Activated naive CD8-positive, alpha-beta T cell treated with anti-CD3 and anti-CD28 coated beads, Interleukin-2, amount 50 U/mL, for 24 hours (primary cell): ENCODE results near the gene GSTO1.

Source experiments
- ATAC-seq: fragments of 150-1000 bp; cut with Tn5 transposase; one replicate; pipeline ENCODE4 v1.10.0; 2021
- DNase-seq: peaks from one replicate; pipeline ENCODE4 v3.0.0; 2021
- H3K27ac Mint-ChIP-seq: one replicate; pipeline ENCODE4 v1.8.0; 2021; ENCODE audit warnings: mild to moderate bottlenecking, mixed read lengths
- H3K27me3 Mint-ChIP-seq: one replicate; pipeline ENCODE4 v1.8.0; 2021; ENCODE audit warnings: mixed read lengths
- H3K36me3 Mint-ChIP-seq: one replicate; pipeline ENCODE4 v1.8.0; 2021; ENCODE audit warnings: low read depth, mixed read lengths
- H3K4me1 Mint-ChIP-seq: one replicate; pipeline ENCODE4 v1.8.0; 2021; ENCODE audit warnings: mixed read lengths
- H3K4me3 Mint-ChIP-seq: one replicate; pipeline ENCODE4 v1.8.0; 2021; ENCODE audit warnings: mild to moderate bottlenecking, moderate library complexity, mixed read lengths
- H3K9me3 Mint-ChIP-seq: one replicate; pipeline ENCODE4 v1.8.0; 2021; ENCODE audit warnings: mixed read lengths

The GSTO1 gene

DNA sequence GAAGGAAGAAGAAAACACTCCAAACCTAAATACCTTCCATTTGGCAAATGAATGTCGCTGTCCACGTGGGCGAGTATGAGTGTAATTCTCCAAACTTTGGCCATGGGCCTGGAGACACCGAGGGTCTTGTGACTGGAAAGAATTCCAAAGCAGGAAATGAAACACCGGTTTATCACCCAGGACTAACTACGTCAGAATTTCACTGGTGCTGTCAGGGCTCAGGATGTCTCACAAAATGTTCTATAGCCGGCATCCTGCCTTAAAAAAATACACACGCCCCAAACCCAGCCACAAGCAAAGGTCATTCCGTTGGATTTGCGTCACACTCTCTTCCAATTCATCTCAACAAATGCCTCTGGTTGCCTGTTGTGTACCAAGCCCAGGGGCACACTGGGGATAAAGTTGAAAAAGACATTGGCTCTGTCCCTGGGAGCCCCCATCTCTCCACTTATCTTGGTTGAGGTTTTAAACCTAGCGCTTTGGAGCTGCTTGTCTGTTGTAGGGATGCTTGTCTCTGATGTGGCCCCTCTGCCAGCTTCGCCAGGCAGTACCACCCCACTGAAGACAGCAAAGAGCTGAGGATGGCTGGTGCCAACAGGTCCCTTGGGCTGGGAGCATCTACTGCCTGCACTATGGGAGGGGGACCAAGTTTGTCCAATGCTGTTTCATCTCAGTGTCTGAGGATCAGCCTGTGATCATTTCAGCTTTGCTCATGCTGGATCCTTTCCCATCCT, 45.5 kb downstream of the GSTO1 start:
- peaks cover 13% of the 10 kb centered on the region for H3K9me3 Mint-ChIP-seq
- H3K36me3 Mint-ChIP-seq, result peaks cover 7% of the 10 kb centered on the region
- peak overlapping the region; percentile 28 for H3K4me3 Mint-ChIP-seq
- no peaks in the 10 kb centered on the region for H3K27me3 Mint-ChIP-seq
- no peak for DNase-seq
- ATAC-seq, result peak; percentile 41
- peaks cover 41% of the 10 kb centered on the region for H3K4me1 Mint-ChIP-seq
- H3K27ac Mint-ChIP-seq, result peak overlapping the region; percentile 81

DNA sequence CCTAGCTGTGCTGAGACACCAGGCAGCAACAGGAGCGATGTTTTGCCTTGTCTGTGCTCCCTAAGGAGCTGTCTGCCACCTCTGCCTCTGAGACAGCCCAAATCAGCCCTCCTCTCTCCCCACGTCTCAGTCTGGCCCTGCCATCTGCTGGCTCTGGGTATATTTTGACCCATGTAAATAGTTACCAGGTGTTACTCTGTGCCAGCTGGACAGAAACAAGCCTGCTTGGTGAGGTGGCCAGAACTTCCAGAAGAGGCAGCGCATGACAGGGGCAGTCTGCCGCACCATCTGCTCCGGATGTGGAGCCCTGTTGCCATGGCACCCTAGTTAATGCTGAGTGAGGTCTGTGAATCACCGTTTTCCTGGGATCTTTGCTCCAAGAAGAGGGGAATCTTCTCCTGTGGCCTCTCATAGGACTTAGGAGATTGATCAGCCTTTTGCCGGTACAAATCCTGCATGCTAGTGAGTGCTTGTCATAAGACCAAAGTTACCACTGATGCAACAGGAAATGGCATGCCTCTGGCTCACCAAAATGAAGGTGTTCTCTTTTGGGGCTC, 46.1 kb downstream of the GSTO1 start:
- no peak for DNase-seq
- Mint-ChIP-seq H3K4me3 (no peak overlapping the region), H3K9me3 (peaks cover 13% of the 10 kb centered on the region), H3K36me3 (peaks cover 7% of the 10 kb centered on the region), H3K27me3 (no peaks in the 10 kb centered on the region), H3K27ac (peak overlapping the region; percentile 81), H3K4me1 (peaks cover 45% of the 10 kb centered on the region)
- peak; percentile 33 for ATAC-seq

DNA sequence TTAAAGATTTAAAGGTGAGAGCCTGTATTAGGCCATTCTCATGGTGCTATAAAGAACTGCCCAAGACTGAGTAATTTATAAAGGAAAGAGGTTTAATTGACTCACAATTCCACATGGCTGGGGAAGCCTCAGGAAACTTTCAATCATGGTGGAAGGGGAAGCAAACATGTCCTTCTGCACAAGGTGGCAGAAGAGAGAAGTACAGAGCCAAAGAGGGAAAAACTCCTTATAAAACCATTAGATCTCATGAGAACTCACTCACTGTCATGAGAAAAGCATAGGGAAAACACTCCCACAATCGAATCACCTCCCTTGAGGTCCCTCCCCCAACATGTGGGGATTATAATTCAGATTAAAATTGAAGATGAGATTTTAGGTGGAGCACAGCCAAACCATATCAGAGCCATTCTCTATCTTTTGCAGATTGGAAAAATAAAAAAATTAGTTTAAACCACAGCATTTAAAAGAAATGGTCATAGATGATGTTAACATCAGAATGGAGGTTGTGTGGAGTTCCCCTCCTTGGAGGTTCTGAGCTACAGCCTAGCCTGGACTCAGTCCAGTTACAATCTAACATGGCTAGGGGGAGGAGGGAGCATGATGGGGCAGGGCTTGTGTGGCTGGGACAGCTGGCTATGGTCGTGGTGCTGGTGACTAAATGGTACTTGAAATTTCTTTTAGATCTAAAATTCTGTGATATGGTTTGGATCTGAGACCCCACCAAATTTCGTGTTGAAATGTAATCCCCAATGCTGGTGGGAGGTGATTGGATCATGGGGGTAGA, 47.4 kb downstream of the GSTO1 start:
- Mint-ChIP-seq H3K4me3 (no peak overlapping the region), H3K27ac (no peak overlapping the region), H3K36me3 (peaks cover 7% of the 10 kb centered on the region), H3K4me1 (peaks cover 55% of the 10 kb centered on the region), H3K27me3 (peaks cover 4% of the 10 kb centered on the region), H3K9me3 (peaks cover 13% of the 10 kb centered on the region)
- ATAC-seq, result no peak
- no peak for DNase-seq

DNA sequence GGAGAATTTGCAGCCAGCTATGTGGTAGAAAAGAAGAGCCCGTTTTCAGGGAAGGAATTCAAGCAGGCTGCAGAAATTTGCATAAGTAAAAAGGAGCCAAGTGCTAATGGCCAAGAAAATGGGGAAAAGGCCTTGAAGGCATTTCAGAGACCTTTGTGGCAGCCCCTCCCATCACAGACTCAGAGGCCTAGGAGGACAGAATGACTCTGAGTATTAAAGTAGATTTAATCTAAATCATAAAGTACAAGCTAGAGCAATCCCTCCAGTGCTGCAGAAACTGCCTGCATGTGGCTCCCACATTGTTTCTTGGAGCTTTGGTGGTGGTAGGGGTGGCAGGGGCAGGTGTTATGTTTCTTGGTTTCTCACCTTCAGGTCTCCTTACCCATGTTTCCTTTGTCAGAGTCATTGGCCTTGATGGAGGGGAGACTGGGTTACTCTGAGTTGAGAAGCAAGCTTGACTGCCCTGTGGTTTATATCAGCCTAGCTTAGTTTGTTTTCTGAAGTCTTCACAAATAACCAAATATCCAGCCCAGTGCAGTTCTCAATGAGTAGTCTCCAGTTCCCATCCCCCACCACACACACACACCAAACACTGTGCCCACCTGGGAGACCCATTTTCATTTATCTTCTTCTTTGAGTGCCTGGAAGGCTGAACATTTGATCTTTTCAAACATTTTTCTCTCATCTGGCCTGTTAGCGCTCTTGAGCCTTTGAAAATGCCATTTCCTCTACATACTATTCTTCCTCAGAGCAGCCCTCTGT, 49.1 kb downstream of the GSTO1 start:
- H3K4me3 Mint-ChIP-seq, result no peak overlapping the region
- no peak overlapping the region for H3K27ac Mint-ChIP-seq
- no peak for ATAC-seq
- H3K36me3 Mint-ChIP-seq, result peaks cover 7% of the 10 kb centered on the region
- DNase-seq, result no peak
- H3K27me3 Mint-ChIP-seq, result peaks cover 4% of the 10 kb centered on the region
- peaks cover 72% of the 10 kb centered on the region for H3K4me1 Mint-ChIP-seq
- peaks cover 13% of the 10 kb centered on the region for H3K9me3 Mint-ChIP-seq

DNA sequence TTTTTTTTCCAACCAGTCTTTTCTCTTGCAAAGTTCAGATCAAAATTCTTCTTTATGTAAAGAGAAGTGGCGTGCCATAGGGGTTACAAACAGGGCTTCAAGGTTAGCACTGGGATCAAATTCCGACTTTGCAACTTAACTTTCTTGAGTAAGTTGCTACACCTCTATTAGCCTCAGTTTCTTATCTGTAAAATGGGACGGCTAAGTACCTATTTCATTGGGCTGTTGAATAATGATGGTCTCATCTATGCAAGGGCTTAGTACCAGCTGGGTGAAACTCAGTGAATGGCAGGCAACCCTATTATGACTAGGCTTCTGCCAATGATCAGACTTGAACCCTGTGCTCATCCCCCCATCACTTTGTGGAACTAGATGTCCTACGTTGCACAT, 49.7 kb downstream of the GSTO1 start:
- H3K4me3 Mint-ChIP-seq, result no peak overlapping the region
- ATAC-seq (no peak), DNase-seq (no peak)
- H3K9me3 Mint-ChIP-seq, result peaks cover 13% of the 10 kb centered on the region
- H3K36me3 Mint-ChIP-seq, result peaks cover 7% of the 10 kb centered on the region
- H3K4me1 Mint-ChIP-seq, result peaks cover 73% of the 10 kb centered on the region
- peaks cover 4% of the 10 kb centered on the region for H3K27me3 Mint-ChIP-seq
- H3K27ac Mint-ChIP-seq, result no peak overlapping the region

DNA sequence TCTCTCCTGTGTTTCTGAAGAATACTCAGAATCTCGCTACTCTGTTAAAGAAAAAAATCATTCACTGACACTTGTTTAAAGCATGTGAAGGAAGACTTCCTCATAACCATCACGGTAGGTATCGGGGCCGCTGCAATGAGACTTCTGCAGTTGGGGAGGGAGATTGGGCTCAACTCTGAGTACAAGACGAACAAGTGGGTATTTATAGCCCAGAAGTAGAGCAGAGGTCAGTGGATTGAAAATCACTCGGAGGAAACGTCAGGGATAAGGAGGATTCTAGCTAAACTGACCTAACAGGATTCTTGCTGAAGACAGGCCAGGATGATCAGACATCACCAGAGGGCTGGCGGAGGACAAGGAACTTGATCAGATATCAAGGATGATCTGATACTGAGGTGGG, 50.2 kb downstream of the GSTO1 start:
- DNase-seq, result no peak
- ATAC-seq, result no peak
- Mint-ChIP-seq H3K9me3 (peaks cover 13% of the 10 kb centered on the region), H3K36me3 (peaks cover 12% of the 10 kb centered on the region), H3K27ac (no peak overlapping the region), H3K4me1 (peaks cover 75% of the 10 kb centered on the region), H3K4me3 (no peak overlapping the region), H3K27me3 (peaks cover 4% of the 10 kb centered on the region)

DNA sequence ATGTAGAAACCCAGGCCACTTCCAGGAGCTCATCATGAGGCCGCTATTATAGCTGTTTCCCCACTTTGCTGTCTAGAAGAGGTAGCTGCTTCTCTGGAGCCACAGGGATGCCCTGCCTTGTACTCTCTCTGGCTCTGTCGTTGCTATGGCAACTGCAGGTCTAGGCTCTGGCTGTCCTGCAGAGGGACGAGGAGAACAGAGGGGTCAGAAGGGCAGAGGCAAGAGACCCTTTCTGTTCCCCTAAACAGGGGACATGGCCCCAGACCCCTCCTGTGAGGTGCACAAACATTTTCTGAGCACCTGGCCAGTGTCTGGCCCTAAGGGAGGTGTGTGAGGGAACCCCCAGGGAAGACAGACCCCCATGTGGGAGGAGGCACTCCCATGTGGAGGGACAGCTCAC, 52.2 kb downstream of the GSTO1 start:
- peaks cover 9% of the 10 kb centered on the region for H3K9me3 Mint-ChIP-seq
- H3K4me3 Mint-ChIP-seq, result no peak overlapping the region
- no peak overlapping the region for H3K27ac Mint-ChIP-seq
- H3K36me3 Mint-ChIP-seq, result peaks cover 24% of the 10 kb centered on the region
- ATAC-seq (no peak), DNase-seq (no peak)
- H3K27me3 Mint-ChIP-seq, result peaks cover 4% of the 10 kb centered on the region
- peaks cover 64% of the 10 kb centered on the region for H3K4me1 Mint-ChIP-seq

DNA sequence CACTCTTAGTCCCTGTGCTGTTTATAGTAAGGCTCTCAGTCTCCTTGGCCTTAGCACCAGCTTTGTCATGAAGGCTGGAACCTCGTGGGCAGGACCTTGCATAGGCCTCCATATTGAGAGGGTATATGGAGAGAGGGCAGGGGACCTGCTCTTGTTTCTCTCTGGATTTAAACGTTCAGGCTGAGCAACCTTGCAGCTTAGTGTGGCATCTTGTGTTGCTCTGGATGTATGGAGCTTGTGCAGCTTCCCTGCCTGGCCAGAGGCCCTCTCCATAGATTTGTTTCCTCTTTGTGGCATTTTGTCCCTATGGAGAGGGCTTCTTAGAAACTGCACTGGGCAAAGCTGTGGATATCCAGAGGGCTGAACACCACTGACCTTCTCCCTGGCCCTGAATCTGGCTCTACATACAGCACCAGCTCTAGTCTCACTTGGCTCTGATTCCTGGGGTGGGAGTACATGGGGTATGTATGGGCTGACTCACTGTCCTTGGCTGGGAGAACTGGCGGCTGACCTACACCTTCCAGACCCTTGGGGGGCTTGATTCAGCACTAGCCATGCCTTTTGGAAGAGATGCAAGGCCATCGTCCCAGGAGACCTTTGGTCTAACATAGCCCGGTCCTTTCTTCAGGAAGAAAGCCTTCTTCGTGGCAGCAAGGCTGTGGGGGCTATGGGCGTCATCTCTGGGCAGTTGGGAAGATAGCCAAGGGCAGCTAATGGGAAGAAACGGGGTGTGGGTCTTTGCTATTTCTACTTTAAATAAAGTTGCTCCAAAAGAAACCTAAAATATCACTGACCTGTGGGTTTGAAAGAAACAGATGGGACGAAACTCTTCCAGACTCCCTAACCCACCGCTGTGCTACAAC, 53.1 kb downstream of the GSTO1 start:
- peaks cover 28% of the 10 kb centered on the region for H3K36me3 Mint-ChIP-seq
- peak overlapping the region; percentile 39 for H3K4me3 Mint-ChIP-seq
- H3K9me3 Mint-ChIP-seq, result peaks cover 4% of the 10 kb centered on the region
- peak overlapping the region; percentile 88 for H3K27ac Mint-ChIP-seq
- H3K4me1 Mint-ChIP-seq, result peaks cover 63% of the 10 kb centered on the region
- ATAC-seq (no peak), DNase-seq (no peak)
- peaks cover 4% of the 10 kb centered on the region for H3K27me3 Mint-ChIP-seq

DNA sequence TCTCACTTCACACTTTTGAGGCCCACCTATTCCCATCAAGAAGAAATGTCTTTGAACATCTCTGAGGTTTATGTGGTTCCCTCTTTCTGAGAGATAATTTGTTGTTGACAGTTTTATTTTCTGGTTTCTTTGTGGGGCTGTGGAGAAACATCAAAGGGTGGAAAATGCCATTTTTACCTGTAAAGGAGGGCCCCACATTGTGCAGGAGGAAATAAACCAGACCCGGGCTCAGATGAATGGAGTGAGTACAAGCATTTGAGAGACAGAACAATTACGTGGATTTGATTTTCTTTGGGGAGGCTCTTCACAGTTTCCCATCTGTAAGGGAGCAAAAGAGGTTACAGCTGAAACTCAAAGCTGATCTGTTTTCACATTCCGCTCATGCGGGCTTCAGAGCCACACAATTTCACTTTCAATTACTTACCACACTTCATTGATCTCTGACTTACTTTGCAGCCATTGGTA, 53.8 kb downstream of the GSTO1 start:
- Mint-ChIP-seq H3K27ac (peak overlapping the region; percentile 88), H3K9me3 (no peaks in the 10 kb centered on the region), H3K4me3 (peak overlapping the region; percentile 39), H3K36me3 (peaks cover 28% of the 10 kb centered on the region), H3K27me3 (peaks cover 4% of the 10 kb centered on the region), H3K4me1 (peaks cover 65% of the 10 kb centered on the region)
- ATAC-seq (peak; percentile 78), DNase-seq (no peak)

DNA sequence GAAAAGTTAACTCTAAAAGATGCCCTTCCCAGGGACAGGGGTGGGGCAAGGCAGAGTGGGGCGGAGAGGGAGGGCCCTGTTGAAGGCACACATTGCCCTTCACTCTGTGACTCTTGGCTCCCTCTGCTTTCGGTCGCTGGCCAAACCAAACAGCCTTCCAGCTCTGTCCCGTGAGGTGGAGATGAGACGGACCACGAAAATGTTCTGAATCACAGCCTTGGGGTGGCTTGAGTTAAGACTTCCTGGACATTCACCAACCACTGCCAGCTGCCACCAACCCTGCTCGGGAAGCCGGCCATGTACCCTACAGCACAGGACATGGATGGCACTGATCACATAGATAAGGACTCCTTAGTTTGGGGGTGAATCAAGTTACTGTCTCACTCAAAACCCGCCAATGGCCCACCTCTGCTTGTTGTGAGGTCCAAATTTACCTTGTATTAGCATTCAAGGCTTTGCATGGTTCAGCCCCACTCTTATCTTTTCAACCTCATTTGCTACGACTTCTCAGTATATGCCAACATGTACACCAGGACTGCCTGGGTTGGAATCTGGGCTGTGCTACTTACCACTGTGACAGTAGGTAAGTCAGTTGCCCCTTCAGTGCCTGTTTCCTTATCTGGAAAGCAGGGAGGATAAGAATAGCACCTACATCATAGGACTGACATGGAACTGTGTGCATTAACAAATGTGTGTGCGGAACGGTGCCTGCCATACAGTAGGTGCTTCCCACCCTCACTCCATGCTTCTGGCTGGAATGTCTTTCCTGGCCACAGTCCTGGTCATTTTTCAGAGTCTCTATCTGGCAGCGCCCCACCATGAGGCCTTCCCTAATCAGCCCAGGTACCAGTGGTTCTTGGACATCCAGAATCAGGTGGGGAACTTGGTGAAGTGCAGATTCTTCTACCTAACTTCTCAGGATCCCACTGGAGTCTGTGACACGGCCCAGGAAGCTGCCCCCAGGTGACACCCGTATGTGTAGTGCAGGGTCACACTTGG, 55.6 kb downstream of the GSTO1 start:
- H3K36me3 Mint-ChIP-seq, result peaks cover 32% of the 10 kb centered on the region
- H3K4me3 Mint-ChIP-seq, result no peak overlapping the region
- peaks cover 4% of the 10 kb centered on the region for H3K27me3 Mint-ChIP-seq
- DNase-seq (no peak), ATAC-seq (no peak)
- H3K9me3 Mint-ChIP-seq, result no peaks in the 10 kb centered on the region
- peaks cover 52% of the 10 kb centered on the region for H3K4me1 Mint-ChIP-seq
- H3K27ac Mint-ChIP-seq, result no peak overlapping the region

DNA sequence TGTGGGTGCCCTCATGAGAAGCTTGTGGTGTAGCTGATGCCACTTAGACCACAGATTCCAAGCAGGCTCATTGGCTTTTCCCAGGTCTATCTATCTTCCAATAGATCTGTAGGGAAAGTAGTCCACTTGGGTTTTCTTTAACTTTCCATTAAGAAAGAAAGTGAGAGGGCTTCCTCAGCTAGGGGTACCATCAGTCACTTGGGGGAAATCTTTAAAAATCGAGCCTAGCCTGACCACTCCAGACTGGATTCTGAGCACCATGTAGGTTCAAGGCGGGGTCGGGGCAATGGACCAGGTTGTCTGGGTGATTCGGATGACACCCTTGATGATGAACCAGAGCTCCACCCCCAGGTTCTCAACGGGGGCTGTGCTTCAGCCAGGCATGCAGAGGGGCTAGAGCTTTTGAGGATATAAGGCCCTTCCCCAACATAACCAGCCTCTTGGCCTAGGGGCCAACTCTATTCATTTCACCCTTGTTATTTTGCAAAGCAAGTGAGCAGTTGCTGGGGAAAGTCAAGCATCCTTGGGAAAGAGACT, 56.6 kb downstream of the GSTO1 start:
- peaks cover 44% of the 10 kb centered on the region for H3K4me1 Mint-ChIP-seq
- H3K36me3 Mint-ChIP-seq, result peaks cover 34% of the 10 kb centered on the region
- H3K9me3 Mint-ChIP-seq, result no peaks in the 10 kb centered on the region
- ATAC-seq (no peak), DNase-seq (no peak)
- H3K4me3 Mint-ChIP-seq, result no peak overlapping the region
- H3K27ac Mint-ChIP-seq, result no peak overlapping the region
- H3K27me3 Mint-ChIP-seq, result peaks cover 4% of the 10 kb centered on the region

DNA sequence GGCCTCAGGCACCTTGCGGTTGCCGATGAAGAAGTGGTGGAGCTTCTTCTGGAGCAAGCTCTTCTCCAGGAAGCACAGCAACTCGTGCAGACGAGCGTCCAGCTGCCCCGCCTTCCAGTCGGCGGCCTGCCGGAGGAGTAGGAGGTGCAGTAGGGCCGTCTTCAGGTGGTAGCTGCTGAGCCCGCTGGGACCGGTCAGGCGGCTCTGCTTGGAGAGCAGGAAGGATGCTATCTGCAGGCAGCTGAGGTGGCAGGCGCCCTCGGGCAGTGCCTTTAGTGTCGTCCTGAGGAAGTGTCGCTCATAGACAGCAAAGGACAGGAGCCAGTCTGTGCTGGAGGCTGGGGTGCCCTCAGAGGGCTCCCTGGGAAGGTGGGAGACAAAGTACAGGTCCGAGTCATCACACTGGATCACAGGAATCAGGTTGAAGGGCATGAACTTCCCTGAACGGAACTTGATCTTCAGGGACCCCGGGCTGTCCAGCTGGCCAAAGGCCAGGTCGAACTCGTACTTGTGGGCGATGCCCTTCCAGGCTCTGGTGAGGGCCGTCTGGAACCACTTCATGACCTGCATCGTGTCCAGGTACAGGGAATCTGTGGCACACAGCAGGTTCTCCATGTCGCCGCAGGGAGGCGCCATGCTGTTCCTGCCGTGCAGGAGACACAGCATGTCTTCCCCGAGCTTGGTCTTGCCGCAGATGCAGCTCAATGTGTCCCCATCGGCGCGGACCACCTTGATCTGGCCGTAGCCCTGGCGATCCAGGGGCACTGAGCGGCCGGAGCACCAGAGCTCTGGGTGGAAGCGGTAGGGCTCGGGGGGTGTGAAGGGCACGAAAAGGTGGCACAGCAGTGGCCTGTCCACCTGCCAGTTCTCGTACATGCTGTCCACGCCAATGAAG, 60.1 kb downstream of the GSTO1 start:
- H3K27me3 Mint-ChIP-seq, result no peaks in the 10 kb centered on the region
- peaks cover 31% of the 10 kb centered on the region for H3K4me1 Mint-ChIP-seq
- H3K27ac Mint-ChIP-seq, result no peak overlapping the region
- H3K4me3 Mint-ChIP-seq, result no peak overlapping the region
- DNase-seq, result no peak
- no peak for ATAC-seq
- no peaks in the 10 kb centered on the region for H3K9me3 Mint-ChIP-seq
- peaks cover 37% of the 10 kb centered on the region for H3K36me3 Mint-ChIP-seq
